ENCODE results near the gene HYAL1. TPM values are rescaled to one million over a fixed set of nuclear protein-coding genes. Genes with fewer than 3 reads are reported as not detected.

Gene HYAL1
- total RNA-seq, 2 experiments from 2014 or later = not detected

DNA sequence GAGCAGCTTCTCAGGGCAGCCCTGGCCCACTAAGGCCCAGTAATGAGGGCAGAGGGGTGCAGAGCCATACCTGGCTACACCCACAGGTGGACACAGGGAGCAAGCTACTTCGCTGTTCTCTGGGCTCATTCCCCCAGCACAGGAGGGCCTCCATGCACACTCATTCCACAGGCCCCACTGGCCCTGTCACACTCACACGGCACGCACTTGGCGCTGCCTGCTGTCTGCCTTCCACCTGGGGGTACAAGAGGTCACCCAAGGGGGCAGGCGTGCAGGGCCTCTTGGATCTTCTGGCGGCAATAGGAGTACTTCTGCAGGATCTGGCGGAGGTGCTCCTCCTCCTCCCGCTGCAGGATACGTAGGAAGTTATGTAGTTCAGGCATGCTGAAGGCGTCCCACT lies 27.0 kb upstream of the HYAL1 start:
- Mint-ChIP-seq H3K4me3 (no peak overlapping the region), H3K9me3 (no peaks in the 10 kb centered on the region), H3K36me3 (ENCODE audit: low read depth) (peaks cover 49% of the 10 kb centered on the region), H3K4me1 (ENCODE audit: low read depth) (peaks cover 32% of the 10 kb centered on the region), H3K27ac (no peak overlapping the region), H3K27me3 (no peaks in the 10 kb centered on the region)
- DNase-seq (no peak), ATAC-seq (no peak)
- intact Hi-C loops (cut with micrococcal nuclease) = no loop called here
- TF ChIP-seq CTCF (IDR thresholded peaks at IDR 0.05) = no peak
- POLR2A ChIA-PET = interaction anchor here (1.0 to 10.9 kb wide), 4 partner anchors 10 to 38 kb away, joined by 3 to 126 read pairs (median 4); partner anchors contain the start of genes HYAL2, IFRD2, RASSF1 and ZMYND10
- CTCF ChIA-PET = interaction anchor here (2.8 kb wide), 1 partner anchor 84 kb away, joined by 9 read pairs; no protein-coding TSS in a partner anchor

GRCh38 chr3:50327943-50328691 lies 24.7 kb upstream of the HYAL1 start, which contains the start of gene TUSC2:
TSS of gene TUSC2 (minus strand) at chr3:50328223. CDS start at chr3:50328099, 124 bp downstream.
- CTCF ChIA-PET = interaction anchor here (0.7 to 2.8 kb wide), 8 partner anchors 8 to 101 kb away, joined by 3 to 17 read pairs (median 7); partner anchors contain the start of genes HYAL3 and NAA80
- Mint-ChIP-seq H3K4me3 (peak within 1 kb of the TSS; percentile 81), H3K36me3 (ENCODE audit: low read depth) (peaks cover 31% of the 10 kb centered on the region), H3K27ac (peak within 1 kb of the TSS; percentile 72), H3K27me3 (no peaks in the 10 kb centered on the region), H3K9me3 (no peaks in the 10 kb centered on the region), H3K4me1 (ENCODE audit: low read depth) (peaks cover 19% of the 10 kb centered on the region)
- TF ChIP-seq CTCF (IDR thresholded peaks at IDR 0.05) = no peak
- ATAC-seq = peak; percentile 94
- POLR2A ChIA-PET = interaction anchor here (0.8 to 3.2 kb wide), 12 partner anchors 8 to 52 kb away, joined by 3 to 51 read pairs (median 3); partner anchors contain the start of genes RASSF1 and ZMYND10
- intact Hi-C loops (cut with micrococcal nuclease) = no loop called here
- peak; percentile 99 for DNase-seq

GRCh38 chr3:50327129-50327528 lies 23.8 kb upstream of the HYAL1 start:
- Mint-ChIP-seq H3K27me3 (no peaks in the 10 kb centered on the region), H3K9me3 (no peaks in the 10 kb centered on the region), H3K4me1 (ENCODE audit: low read depth) (peaks cover 22% of the 10 kb centered on the region), H3K27ac (peak overlapping the region; percentile 71), H3K4me3 (peak overlapping the region; percentile 81), H3K36me3 (ENCODE audit: low read depth) (peaks cover 23% of the 10 kb centered on the region)
- intact Hi-C loops (cut with micrococcal nuclease) = no loop called here
- no peak for ATAC-seq
- DNase-seq = no peak
- ChIA-PET POLR2A (interaction anchor here (1.0 to 3.2 kb wide), 7 partner anchors 8 to 51 kb away, joined by 3 to 51 read pairs (median 3); partner anchors contain the start of gene ZMYND10), CTCF (interaction anchor here (0.8 to 2.0 kb wide), 6 partner anchors 7 to 28 kb away, joined by 3 to 17 read pairs (median 7); partner anchors contain the start of genes HYAL3 and NAA80)
- TF ChIP-seq CTCF (IDR thresholded peaks at IDR 0.05) = no peak

DNA sequence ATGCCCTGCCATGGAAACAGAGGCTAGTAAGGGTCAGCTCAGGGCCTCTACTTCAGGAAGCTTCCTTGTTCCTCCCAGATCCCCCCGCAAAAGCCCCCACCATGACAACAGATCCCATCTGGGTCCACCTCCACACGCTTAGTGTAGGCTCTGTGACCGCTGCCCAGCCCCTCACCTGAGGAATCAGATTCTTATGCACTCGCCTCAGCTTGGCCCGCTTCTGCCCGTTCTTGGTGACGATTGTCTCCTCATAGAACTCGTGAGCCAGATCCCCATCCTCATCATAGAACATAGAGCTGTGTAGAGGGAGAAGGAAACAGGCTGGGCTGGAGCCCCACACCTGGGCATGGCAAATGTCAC lies 22.8 kb upstream of the HYAL1 start:
- ATAC-seq (no peak), DNase-seq (no peak)
- Mint-ChIP-seq H3K27ac (no peak overlapping the region), H3K9me3 (no peaks in the 10 kb centered on the region), H3K36me3 (ENCODE audit: low read depth) (peaks cover 13% of the 10 kb centered on the region), H3K4me3 (peak overlapping the region; percentile 19), H3K27me3 (no peaks in the 10 kb centered on the region), H3K4me1 (ENCODE audit: low read depth) (peaks cover 23% of the 10 kb centered on the region)
- intact Hi-C loops (cut with micrococcal nuclease) = no loop called here
- ChIA-PET POLR2A (interaction anchor here (13.4 kb wide), 1 partner anchor 10 kb away, joined by 126 read pairs; the partner anchor contains the start of gene RASSF1), CTCF (interaction anchor here (0.6 to 1.2 kb wide), 2 partner anchors 27 to 79 kb away, joined by 3 read pairs; partner anchors contain the start of genes HYAL3 and NAA80)
- TF ChIP-seq CTCF (IDR thresholded peaks at IDR 0.05) = no peak

Data from activated CD8-positive, alpha-beta T cell treated with anti-CD3 and anti-CD28 coated beads for 36 hours (primary cell).